HG03520 (cell line): ENCODE data around the gene TOPORS.

Experiments
- ATAC-seq: cut with Tn5 transposase; IDR thresholded peaks from one replicate; pipeline ENCODE4 v1.9.1; 2021; ENCODE audit warnings: mild to moderate bottlenecking, moderate library complexity; ENCODE audit not compliant: unreplicated experiment

Gene TOPORS

DNA sequence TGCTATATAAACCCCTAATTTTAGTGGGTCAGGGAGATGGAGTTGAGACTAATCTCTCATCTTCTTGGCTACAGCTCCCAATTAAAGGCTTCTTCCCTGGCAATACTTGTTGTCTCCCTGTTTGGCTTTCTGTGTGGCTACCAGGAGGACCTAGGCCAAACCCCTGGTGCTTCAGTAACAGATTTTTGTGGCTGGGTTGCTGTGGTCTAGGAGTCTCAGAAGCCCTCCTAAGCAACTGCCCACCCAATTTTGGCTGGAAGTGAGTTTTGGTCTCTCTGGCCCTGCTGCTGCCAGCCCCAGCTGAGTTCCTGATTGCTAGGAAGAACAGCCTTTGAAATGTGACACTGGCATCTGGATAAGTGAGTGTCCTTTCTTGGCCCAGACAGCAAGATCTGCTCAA is 36.1 kb downstream of the TOPORS start:
- no peak for ATAC-seq

DNA sequence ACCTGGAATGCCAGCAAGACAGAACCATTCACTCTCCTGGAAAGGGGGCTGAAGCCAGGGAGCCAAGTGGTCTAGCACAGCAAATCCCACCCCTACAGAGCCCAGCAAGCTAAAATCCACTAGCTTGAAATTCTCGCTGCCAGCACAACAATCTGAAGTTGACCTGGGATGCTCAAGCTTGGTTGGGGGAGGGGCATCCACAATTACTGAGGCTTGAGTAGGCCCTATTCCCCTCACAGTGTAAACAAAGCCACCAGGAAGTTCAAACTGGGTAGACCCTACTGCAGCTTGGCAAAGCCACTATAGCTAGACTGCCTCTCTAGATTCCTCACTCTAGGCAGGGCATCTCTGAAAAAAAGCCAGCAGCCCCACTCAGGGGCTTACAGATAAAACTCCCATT is 43.7 kb downstream of the TOPORS start:
- ATAC-seq: no peak

DNA sequence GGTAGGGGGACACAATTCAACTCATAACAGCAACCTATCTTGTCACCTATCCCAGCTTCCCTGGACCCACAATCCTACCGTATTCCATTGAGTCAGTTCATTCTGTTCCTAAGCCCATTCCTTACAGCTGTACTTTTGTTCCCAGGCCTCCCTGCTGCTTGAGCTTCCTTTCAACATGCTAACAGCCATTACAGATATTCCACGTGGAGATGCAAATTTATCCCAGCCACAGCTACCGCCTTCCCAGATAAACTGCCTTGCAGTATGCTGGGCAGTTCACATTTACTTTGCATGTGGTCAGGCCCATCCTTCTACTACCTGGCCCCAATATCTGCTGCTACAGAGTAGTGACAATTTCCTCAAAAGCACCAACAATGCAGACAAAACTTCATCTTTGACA is 49.4 kb downstream of the TOPORS start:
- ATAC-seq: no peak

DNA sequence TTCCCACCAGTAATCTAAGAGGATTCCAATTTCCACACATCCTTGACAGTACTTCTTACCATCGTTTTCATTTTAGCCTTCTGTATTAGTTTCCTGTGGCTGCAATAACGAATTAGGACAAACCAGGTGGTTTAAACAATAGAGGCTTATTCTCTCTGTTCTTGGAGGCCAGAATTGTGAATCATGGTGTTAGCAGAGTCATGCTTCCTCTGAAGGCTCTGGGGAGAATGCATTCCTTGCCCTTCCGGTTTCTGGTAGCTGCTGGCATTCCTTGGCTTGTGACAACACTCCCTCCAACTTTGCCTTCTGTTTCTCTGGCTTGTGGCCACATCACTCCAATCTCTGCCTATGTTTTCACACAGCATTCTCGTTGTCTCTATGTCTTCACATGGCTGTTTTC is 49.9 kb downstream of the TOPORS start:
- ATAC-seq: no peak

DNA sequence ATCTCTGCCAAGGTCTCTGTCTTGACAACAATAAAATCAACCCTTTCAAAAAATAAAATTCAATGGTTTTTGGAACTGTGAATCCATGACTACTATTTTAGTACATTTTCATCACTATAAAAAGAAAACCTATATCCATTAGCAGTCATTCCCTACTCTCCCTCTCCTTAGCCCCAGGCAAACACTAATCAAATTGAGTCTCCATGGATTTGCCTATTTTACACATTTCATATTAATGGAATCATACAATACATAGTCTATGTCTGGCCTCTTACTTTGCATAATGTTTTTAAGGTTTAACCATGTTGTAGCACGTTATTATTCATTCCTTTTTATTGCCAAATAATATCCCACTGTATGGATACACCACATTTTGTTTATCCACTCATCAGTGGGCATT is 50.5 kb downstream of the TOPORS start:
- ATAC-seq: no peak

GRCh38 chr9:32500768-32501167 is 51.6 kb downstream of the TOPORS start:
- no peak for ATAC-seq

DNA sequence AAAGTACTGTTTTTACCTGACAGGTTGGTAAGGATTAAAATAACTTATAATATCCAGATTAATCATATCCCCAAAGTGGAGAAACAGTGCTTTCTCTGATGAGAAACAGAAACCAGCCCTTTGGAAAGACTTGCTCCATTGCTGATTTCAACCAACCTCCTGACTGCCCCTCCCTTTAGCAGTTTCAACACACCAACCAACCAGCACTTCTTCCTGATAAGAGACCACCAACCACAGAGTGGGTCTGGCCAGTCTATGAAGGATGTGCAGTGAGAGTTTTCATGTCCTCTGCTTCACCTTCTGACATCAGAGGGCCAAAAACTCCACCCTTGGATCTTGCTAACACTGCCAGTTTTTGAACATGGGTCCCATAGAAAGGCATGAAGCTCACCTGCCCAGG is 54.5 kb downstream of the TOPORS start:
- no peak for ATAC-seq

DNA sequence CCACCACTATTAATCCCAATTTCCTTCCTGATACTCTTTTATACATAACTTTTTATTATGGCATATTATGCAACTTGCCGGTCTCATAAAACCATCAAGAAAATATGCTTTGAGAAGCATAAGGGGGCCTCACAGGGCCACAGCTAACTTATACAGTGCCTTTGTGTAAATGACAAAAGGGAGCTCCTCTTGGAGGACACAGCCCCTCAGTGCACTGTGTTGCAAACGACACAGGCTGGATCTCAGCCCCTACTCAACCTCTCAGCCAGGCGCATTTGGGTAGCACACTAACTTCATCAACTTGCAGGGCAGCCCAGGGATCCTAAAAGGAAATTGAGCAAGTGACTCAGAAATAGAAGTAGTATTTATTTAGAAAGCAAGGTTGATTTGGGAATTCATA is 61.8 kb downstream of the TOPORS start:
- no peak for ATAC-seq
